ENCODE results near the gene KCTD12. TPM values are rescaled to one million over a fixed set of nuclear protein-coding genes. Genes with fewer than 3 reads are reported as not detected.

The KCTD12 gene
- total RNA-seq, 1 experiment from 2014 or later = 2.8 TPM

DNA sequence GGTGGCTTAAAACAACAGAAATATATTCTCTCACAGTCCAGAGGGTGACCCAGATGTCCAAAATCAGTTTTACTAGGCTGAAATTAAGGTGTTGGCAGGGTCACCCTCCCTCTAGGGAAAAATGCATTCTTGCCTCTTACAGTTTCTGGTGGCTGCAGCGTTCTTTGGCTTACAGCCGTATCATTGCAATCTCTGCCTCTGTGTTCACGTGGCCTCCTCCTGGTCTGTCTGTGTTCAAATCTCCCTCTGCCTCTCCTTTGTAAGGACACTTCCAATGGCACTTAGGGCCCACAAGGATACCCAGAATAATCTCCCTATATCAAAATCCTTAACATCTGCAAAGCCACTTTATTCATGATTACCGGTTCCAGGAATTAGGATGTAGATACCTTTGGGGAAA lies 21.1 kb downstream of the KCTD12 start:
- TF ChIP-seq, protein P1, sequence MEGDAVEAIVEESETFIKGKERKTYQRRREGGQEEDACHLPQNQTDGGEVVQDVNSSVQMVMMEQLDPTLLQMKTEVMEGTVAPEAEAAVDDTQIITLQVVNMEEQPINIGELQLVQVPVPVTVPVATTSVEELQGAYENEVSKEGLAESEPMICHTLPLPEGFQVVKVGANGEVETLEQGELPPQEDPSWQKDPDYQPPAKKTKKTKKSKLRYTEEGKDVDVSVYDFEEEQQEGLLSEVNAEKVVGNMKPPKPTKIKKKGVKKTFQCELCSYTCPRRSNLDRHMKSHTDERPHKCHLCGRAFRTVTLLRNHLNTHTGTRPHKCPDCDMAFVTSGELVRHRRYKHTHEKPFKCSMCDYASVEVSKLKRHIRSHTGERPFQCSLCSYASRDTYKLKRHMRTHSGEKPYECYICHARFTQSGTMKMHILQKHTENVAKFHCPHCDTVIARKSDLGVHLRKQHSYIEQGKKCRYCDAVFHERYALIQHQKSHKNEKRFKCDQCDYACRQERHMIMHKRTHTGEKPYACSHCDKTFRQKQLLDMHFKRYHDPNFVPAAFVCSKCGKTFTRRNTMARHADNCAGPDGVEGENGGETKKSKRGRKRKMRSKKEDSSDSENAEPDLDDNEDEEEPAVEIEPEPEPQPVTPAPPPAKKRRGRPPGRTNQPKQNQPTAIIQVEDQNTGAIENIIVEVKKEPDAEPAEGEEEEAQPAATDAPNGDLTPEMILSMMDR (IDR thresholded peaks at IDR 0.05; ENCODE audit: unreplicated experiment) = no peak
- Mint-ChIP-seq H3K36me3 (ENCODE audit: insufficient read depth, unreplicated experiment) (no peaks in the 10 kb centered on the region), H3K9me3 (ENCODE audit: low read depth, unreplicated experiment) (no peaks in the 10 kb centered on the region), H3K4me3 (ENCODE audit: low read depth, unreplicated experiment) (no peak overlapping the region), H3K27ac (ENCODE audit: unreplicated experiment) (no peak overlapping the region), H3K27me3 (ENCODE audit: unreplicated experiment) (no peaks in the 10 kb centered on the region), H3K4me1 (ENCODE audit: low read depth, unreplicated experiment) (no peaks in the 10 kb centered on the region)
- BruUV-seq (replicated peaks) = no TSS peak
- no peak for DNase-seq
- intact Hi-C loops (cut with micrococcal nuclease; ENCODE audit: unreplicated experiment) = no loop called here
- CTCF ChIA-PET = no interaction called here

DNA sequence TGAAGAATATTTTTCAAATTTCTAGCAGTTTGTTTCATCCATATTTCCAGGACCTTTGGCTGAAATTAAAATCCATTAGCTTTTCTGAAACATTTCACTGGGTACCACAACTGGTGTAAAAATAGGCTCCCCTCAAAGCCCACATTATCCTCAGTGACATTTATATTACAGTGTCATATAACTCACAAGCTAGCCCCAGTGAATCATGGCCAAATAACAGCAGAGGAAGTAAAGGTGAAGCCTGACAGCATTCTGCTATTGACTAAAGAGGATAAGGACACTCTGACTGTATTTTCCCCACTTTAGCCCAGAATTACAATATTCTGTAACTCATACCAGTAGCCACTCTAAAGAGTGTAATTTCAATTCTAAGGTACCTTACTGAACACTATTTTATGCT lies 21.9 kb downstream of the KCTD12 start:
- BruUV-seq (replicated peaks) = no TSS peak
- CTCF ChIA-PET = no interaction called here
- intact Hi-C loops (cut with micrococcal nuclease; ENCODE audit: unreplicated experiment) = no loop called here
- H3K27ac Mint-ChIP-seq (ENCODE audit: unreplicated experiment) = no peak overlapping the region
- no peaks in the 10 kb centered on the region for H3K36me3 Mint-ChIP-seq (ENCODE audit: insufficient read depth, unreplicated experiment)
- no peak overlapping the region for H3K4me3 Mint-ChIP-seq (ENCODE audit: low read depth, unreplicated experiment)
- H3K9me3 Mint-ChIP-seq (ENCODE audit: low read depth, unreplicated experiment) = no peaks in the 10 kb centered on the region
- TF ChIP-seq, protein P1 (IDR thresholded peaks at IDR 0.05; ENCODE audit: unreplicated experiment) = no peak
- DNase-seq = no peak
- H3K4me1 Mint-ChIP-seq (ENCODE audit: low read depth, unreplicated experiment) = no peaks in the 10 kb centered on the region
- no peaks in the 10 kb centered on the region for H3K27me3 Mint-ChIP-seq (ENCODE audit: unreplicated experiment)

DNA sequence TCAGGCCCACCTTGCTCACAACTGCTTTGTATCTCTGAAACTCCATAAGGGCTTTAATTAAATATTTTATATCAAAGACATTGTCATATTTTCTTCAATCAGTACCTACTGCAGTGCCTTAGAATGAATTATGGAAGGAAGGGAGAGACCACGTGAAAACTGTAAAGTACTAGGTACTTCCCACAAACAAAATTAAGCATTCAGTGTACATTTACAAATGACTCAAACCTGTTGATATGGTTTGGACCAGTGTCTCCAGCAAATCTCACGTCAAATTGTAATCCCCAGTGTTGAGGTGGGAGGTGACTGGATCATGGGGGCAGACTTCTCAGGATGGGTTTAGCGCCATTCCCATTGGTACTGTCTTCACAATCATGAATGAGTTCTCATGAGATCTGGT lies 23.2 kb downstream of the KCTD12 start:
- Mint-ChIP-seq H3K36me3 (ENCODE audit: insufficient read depth, unreplicated experiment) (no peaks in the 10 kb centered on the region), H3K9me3 (ENCODE audit: low read depth, unreplicated experiment) (no peaks in the 10 kb centered on the region), H3K27me3 (ENCODE audit: unreplicated experiment) (no peaks in the 10 kb centered on the region), H3K27ac (ENCODE audit: unreplicated experiment) (no peak overlapping the region), H3K4me1 (ENCODE audit: low read depth, unreplicated experiment) (no peaks in the 10 kb centered on the region), H3K4me3 (ENCODE audit: low read depth, unreplicated experiment) (no peak overlapping the region)
- no TSS peak for BruUV-seq (replicated peaks)
- no peak for DNase-seq
- TF ChIP-seq, protein P1 (IDR thresholded peaks at IDR 0.05; ENCODE audit: unreplicated experiment) = no peak
- intact Hi-C loops (cut with micrococcal nuclease; ENCODE audit: unreplicated experiment) = no loop called here
- CTCF ChIA-PET = no interaction called here

DNA sequence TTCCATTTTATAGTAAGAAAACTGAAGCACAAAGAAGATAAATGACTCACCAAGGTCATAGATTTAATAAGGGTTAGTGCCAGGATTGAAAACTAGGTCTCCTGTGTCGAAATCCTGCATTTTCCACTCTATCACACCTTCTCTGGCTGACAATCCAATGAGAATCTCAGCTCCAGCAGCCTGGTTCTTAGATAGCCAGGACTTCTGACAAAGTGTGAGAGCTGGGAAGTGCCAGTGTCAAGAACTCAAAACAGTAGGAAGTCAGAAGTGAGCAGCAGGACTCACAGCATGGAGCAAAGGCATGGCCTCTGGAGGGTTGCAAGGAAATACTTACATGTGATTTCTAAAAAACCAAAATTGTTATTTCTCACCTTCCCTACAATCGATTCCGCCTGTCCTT lies 24.3 kb downstream of the KCTD12 start:
- no peak overlapping the region for H3K4me3 Mint-ChIP-seq (ENCODE audit: low read depth, unreplicated experiment)
- no peaks in the 10 kb centered on the region for H3K27me3 Mint-ChIP-seq (ENCODE audit: unreplicated experiment)
- no TSS peak for BruUV-seq (replicated peaks)
- H3K9me3 Mint-ChIP-seq (ENCODE audit: low read depth, unreplicated experiment) = no peaks in the 10 kb centered on the region
- no peak for DNase-seq
- CTCF ChIA-PET = no interaction called here
- H3K36me3 Mint-ChIP-seq (ENCODE audit: insufficient read depth, unreplicated experiment) = no peaks in the 10 kb centered on the region
- no peaks in the 10 kb centered on the region for H3K4me1 Mint-ChIP-seq (ENCODE audit: low read depth, unreplicated experiment)
- TF ChIP-seq, protein P1 (IDR thresholded peaks at IDR 0.05; ENCODE audit: unreplicated experiment) = no peak
- H3K27ac Mint-ChIP-seq (ENCODE audit: unreplicated experiment) = no peak overlapping the region
- intact Hi-C loops (cut with micrococcal nuclease; ENCODE audit: unreplicated experiment) = no loop called here

DNA sequence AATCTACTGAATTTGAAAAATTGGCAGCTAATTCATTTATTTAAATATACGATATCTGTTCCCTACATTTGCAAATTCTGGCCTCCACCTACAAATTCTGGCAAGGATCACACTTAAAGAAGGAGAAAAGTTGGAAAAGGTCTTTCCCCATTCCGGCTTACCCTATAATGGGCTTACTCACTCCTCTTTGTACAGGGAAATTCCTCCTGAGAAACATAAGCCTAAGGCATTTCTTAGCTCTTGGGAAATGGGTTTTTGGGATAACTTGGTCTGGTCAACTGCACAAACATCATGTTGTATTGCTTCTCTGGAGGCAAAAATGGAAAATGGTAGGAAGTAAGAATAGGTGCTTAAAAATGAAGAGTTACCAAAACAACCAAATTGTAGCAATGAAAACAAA lies 25.5 kb downstream of the KCTD12 start:
- DNase-seq = no peak
- no peaks in the 10 kb centered on the region for H3K9me3 Mint-ChIP-seq (ENCODE audit: low read depth, unreplicated experiment)

More for the DNA sequence above, 25.5 kb downstream of the KCTD12 start:
- TF ChIP-seq, protein P1 (IDR thresholded peaks at IDR 0.05; ENCODE audit: unreplicated experiment) = no peak
- CTCF ChIA-PET = no interaction called here
- no TSS peak for BruUV-seq (replicated peaks)
- Mint-ChIP-seq H3K27ac (ENCODE audit: unreplicated experiment) (no peak overlapping the region), H3K4me1 (ENCODE audit: low read depth, unreplicated experiment) (peaks cover 6% of the 10 kb centered on the region), H3K27me3 (ENCODE audit: unreplicated experiment) (no peaks in the 10 kb centered on the region), H3K36me3 (ENCODE audit: insufficient read depth, unreplicated experiment) (no peaks in the 10 kb centered on the region), H3K4me3 (ENCODE audit: low read depth, unreplicated experiment) (no peak overlapping the region)
- intact Hi-C loops (cut with micrococcal nuclease; ENCODE audit: unreplicated experiment) = no loop called here
